CD4-positive, alpha-beta T cell treated with Interleukin-15 for 4 hours (primary cell): Measurements from ENCODE around the gene ITGB5.

ENCODE experiments used
- DNase-seq: peaks from one replicate; pipeline ENCODE4 v3.0.0-alpha.2; 2020; ENCODE audit warnings: low spot score

The ITGB5 gene, protein sequence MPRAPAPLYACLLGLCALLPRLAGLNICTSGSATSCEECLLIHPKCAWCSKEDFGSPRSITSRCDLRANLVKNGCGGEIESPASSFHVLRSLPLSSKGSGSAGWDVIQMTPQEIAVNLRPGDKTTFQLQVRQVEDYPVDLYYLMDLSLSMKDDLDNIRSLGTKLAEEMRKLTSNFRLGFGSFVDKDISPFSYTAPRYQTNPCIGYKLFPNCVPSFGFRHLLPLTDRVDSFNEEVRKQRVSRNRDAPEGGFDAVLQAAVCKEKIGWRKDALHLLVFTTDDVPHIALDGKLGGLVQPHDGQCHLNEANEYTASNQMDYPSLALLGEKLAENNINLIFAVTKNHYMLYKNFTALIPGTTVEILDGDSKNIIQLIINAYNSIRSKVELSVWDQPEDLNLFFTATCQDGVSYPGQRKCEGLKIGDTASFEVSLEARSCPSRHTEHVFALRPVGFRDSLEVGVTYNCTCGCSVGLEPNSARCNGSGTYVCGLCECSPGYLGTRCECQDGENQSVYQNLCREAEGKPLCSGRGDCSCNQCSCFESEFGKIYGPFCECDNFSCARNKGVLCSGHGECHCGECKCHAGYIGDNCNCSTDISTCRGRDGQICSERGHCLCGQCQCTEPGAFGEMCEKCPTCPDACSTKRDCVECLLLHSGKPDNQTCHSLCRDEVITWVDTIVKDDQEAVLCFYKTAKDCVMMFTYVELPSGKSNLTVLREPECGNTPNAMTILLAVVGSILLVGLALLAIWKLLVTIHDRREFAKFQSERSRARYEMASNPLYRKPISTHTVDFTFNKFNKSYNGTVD

DNA sequence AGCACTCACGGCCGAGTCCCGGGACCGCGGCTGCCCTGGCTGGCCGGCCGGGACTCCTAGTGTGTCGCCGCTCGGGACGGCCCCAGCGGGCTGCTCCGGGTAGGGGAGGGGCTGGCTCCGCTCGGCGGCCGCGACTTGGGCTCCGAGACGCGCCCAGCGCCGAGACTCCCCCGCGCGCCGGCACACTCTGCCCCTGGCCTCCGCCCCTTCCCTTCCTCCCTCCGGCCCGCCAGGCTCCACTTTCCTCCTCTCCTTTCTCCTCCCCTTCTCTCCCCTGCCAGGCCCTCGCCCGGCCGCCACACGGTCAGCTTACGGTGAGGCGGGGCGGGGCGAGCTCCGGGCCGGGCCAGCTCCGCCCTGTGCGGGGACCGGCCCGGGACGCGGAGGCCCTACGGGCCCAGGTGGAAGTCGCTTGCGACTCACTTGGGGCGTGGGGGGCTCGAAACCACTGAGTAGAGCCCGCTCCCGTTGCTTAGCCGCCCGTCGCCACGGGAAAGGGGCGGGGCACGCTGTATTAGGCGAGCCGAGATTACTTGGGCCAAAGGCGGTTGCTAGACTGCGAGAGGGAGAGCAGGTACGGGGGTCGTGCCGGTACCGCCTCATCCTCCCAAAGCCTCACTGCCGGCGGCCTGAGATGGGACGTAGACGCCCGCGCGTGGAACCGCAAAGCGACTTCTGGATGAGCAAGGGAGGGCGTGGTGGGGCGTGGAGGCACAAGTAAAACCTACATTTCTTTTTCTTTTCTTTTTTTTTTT lies at the start of gene ITGB5:
Gene ITGB5 (minus strand): TSS at position 189 of the 755 bp plus-strand sequence. CDS start 365 bp downstream, outside the sequence.
- DNase-seq: no peak

DNA sequence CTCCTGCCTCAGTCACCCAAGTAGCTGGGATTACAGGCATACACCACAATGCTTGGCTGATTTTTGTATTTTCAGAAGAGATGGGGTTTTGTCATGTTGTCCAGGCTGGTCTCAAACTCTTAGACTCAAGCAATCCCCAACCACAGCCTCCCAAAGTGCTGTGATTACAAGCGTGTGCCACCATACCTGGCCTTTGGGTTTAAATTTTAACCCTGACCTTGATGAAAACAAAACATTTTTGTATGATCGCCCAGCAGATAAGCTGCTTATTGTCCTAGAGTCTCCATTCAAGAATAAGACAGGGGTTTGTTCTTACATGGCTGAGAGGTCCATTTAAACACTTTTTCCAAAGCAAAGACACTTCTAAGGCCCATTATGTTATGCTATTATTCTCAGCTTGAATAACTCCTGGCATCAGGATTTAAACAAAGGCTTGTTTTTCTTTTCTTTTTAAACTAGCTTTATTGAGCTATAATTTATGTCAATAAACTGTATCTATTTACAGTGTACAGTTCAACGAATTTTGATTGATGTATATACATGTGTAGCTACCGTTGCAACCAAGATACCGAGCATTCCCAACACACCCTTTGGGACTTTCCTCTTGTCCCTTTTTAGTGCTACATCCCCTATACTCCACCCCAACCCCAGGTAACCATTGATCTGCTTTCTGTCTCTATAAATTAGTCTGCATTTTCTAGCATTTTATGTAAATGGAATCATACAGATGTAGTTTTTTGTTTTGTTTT lies 48.8 kb upstream of the ITGB5 start:
- no peak for DNase-seq

DNA sequence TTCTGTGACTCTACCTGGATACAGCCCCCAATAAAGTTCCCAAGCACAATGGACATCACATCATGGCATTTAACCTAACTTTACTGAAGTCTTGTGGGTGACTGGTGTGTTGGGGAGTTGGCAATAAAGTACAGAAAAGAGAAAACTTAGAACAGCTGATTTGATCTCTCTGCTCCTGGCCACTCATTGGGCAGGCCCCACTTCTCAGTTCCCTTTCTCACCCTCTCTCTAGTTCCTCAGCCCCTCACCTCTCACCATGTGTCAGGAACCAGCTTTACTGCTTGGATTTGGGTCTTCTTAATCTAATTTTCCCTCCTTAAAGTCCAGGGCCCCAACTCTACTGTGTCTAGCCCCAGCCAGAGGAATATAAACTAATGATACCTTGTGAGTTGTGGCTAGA lies 48.1 kb upstream of the ITGB5 start:
- DNase-seq: no peak

DNA sequence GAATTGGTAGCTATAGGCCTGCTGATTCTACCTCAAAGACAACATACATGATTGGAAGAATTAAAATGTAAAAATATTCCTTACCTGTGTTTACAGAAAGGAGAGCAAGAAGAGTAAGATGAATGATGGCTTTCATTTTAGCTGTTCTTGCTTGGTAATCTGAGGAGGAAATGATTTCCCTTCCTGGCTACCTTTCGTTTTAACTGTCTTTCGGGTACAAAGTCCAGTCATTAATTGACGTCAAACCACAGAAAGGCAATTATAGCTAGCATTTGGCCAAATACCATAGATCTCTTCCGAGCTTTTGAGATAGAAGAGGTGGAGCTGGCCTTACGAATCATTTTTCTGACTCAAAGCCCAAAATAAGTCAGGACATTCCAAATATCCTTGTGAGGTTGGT lies 47.4 kb upstream of the ITGB5 start, which contains the start of gene MUC13:
Gene MUC13 (minus strand): TSS at position 175 of the 400 bp plus-strand sequence. CDS start 39 bp downstream, at position 136.
- no peak for DNase-seq

DNA sequence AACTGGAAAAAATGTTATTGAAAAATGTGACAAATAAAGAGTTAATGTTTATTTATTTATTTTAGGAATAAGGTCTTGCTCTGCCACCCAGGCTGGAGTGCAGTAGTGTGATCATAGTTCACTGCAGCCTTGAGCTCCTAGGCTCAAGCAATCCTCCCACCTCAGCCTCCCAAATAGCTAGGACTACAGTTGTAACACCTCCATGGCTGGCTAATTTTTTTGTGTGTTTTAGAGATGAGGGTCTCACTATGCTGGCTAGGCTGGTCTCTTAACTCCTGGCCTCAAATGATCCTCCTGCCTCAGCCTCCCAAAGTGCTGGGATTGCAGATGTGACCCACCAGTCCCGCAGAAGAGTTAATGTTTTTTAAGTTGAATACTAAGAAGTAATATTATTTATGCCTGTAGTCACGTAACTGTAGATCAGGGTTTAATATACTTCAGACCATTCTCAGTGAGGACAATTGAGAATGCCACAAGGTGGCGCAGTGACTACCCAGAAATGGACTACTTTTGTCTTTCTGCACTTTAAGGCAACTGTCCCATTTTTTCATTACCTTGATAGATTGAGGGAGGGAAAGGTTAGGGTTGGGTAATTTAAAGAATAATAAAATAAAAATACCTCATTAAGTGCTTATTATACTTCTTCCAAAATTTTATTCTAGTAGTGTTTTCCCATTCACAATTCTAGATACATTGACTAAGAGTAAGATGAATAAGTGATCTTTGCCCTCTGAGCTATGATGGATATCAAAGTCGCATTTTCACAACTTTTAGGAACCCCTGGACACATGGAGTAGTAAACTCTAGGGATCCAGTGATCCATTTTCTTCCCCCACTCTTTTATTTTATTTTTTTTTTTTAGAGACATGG lies 41.4 kb upstream of the ITGB5 start:
- peak; percentile 58 for DNase-seq

DNA sequence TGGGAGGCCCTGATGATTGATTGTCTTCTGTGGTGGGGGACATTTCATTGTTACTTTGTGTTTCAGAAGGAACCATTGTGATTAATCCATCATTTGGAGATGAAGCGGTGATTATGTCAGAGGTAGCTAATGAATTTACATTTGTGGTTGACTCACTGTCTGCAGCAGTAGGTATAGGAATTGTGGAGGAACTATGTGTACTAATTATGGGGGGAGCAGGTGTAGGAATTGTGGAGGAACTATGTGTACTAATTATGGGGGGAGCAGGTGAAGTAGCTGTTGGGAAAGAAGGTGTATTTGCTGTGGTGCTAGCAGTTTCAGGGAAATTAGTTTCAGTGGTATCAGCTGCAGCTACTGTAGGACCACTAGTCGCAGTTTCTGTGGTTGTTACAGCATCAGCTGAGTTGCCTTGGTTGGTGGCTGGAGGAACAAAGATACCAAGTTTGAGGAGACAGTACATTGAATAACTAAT lies 40.4 kb upstream of the ITGB5 start:
- no peak for DNase-seq

DNA sequence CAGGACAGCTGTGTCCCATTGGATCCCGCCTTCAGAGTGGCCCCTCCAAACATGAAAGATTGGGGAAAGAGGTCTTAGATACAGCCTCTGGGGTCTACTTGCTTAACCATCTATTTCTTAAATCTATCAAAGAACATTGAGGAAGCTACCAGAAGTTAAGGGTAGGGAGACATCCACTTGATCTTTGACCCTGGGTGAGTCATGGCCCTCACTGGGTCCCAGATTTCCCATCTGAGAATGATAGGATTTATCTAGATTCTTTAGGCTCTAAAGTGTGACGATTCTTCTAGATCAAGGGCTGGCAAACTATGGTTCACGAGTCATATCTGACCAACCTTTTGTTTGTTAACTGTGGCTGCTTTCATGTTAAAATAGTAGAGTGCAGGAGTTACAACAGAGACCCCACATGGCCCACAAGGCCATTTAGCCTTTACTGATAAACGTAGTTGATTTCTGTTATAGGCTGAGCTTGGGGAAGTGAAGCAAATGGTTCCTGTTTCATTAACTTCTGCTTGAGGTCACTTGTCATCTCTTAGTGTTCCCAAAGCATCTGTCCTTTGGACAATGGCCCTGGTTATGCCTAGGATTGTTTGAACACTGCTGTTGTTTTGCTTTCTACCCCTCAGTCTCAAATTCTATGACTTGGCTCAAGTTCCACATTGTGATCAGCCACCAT lies 39.4 kb upstream of the ITGB5 start:
- no peak for DNase-seq

DNA sequence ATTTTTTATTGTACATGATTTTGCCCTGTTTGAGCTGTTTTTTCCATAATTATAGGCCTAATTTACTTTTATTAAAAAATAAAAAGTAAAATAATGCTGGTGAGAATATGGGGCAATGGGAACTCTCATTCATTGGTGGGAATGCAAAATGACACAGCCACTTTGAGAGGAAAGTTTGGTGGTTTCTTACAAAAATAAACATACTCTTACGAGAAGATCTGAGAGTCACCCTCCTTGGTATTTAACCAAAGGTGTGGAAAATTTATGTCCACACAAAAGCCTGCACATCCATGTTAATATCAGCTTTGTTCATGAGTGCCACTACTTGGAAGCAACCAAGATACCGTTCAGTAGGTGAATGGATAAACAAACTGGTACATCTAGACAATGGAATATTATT lies 37.6 kb upstream of the ITGB5 start:
- DNase-seq: no peak

DNA sequence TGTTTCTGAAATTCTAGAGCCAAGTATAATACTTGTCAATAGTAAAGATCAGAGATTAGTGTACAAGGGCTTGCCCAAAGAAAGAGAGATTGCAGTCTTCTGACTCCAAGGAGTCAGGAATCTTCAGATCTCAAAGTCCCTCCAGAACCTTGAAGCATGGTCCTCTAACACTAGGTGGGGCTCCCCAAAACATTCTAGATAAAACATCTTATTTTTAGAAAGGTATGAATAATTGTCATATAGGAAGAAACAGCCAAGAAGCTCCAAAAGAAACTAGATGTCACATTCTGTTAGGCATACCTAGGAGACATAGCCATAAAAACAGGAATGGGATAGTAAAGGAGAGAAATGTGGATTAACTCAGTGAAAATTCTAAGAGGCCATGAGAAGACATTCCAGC lies 36.7 kb upstream of the ITGB5 start:
- no peak for DNase-seq

DNA sequence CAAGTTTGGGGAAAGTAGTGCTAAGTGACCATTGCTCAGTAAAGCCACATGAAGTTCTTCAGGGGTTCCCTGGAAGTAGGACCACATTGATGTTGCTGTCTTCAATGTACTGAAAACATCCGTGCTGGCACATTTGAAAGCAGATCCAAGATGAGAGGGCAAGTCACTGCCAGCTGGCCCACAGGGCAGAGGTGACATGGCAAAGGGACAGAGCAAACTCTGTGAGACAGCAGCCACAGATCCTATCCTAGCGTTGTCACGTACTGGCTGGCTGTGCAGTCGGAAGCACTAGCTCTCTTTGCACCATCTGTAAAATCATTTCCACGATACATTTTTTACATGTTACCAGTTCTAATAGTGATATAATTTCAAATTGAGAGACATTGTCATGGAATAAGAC lies 33.6 kb upstream of the ITGB5 start:
- no peak for DNase-seq

DNA sequence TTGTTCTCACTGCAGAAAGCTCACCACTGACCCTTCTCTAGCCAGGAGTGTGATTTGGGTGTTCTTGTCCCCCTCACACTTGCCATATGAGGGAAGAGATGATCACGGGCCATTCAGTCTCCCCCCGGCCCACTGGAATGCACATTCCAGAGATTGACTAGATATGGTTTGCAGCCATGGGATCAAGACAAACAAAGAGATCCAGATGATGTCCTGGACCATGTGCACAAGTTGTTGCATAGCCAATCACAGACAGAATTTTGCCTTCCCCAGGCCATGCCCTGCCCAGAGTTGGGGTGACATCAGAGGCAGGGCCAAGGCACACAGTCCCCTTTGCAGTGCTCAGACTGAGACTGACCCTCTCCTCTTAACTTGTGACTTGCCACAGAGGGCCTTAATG lies 32.6 kb upstream of the ITGB5 start:
- no peak for DNase-seq

DNA sequence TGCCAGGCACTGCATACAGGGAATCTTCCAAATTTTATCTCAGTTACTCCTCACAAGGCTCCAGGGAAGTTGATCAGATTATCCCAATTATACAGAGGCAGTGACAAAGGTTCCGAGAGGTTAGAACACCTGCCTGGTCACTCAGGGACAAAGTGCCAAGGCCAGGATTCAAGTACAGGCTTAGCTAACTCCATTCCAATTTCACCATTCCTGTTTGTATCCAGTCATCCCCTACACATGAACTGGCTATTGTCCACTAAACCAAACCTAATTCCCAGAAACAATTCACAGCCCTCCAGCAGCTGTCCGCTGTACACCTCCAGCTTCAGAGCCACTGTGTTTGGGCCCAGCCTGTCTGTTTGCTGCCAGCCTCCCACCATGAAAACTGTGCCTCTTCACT lies 31.4 kb upstream of the ITGB5 start:
- DNase-seq: no peak

DNA sequence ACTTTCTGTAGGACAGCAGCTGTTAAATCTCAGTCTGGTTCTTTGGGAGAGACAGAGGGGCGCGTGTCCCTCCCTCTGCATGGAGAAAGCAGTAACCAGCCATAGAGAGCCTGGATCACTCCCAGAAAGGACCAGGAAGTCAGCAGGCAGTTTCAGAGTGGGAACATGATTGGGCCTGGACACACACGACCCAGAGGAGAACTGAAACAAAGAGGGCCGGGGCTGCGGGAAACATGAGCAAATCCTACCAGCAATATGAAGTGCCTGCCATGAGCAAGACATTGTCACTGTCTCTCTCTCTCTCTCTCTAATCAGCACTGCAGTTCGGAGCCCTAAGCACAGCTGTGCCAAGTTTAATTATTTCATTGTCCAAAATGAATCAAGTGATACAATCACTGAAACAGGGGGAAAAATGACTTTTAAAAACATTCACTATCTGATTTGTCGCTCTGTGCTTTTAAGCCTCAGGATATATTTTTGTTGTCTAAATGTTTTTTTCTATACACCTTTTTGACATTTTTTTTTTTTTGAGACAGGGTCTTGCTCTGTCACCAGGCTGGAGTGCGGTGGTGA lies 29.8 kb upstream of the ITGB5 start:
- no peak for DNase-seq

DNA sequence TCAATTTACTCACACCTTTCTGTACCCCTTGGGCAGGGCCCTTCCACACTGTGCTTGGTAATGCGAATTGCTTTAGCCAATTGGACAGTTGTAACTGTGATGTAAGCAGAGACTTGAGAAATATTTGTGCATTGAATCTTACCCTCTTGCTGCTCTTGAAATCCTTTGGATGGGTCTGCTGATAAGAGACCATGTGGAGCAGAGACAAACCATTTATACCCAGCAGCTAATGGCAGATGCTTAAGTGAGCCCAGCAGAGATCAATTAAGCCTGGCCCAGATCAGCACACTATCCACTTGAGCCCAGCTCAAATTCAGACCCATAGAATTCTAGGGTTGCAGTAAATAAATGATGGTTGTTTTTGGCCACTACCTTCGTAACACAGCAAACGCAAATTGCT lies 28.1 kb upstream of the ITGB5 start:
- DNase-seq: no peak

DNA sequence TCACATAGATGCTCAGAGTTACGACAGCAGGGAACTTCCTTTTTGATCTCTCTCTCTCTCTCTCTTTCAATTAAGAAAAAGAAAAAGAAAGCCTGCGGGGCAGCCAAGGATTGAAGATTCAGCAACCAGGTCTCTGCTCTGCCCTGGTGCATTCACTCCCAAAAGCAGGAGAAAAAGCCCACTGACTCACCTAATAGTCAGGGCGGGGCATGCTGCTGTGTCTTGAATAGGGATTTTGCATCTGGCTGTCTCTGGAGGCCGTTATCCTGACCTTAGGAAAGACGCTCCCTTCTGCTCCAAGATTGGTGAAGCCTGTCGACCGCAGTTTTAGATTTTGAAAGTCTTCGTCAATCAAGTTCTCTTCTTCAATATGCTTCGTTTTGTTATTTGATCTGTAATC lies 20.8 kb upstream of the ITGB5 start:
- no peak for DNase-seq

DNA sequence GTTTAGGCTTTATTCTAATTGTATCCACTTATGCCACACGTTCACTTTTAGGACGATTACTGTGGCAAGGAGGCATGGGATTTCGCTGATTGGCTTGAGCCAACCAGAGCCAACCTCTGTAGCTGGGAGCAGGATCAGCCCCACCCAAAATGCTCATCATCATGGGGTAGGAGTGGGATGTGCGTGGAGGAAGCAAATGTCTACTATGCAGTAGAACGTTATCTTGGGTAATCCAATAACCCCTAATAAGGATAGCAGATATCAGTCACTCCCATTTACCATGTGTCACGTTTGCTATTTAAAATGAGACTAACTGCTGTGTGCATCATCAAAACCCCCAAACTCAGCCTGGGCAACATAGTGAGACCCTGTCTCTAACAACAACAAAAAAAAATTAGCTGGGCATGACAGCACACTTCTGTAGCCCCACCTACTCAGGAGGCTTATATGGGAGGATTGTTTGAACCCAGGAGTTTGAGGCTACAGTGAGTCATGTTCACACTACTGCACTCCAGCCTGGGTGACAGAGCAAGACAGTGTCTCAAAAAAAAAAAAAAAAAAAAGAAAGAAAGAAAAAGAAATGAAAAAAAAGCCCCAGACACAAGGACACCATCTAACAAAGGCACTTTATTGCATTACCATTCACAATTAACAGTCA lies 17.8 kb upstream of the ITGB5 start:
- no peak for DNase-seq

DNA sequence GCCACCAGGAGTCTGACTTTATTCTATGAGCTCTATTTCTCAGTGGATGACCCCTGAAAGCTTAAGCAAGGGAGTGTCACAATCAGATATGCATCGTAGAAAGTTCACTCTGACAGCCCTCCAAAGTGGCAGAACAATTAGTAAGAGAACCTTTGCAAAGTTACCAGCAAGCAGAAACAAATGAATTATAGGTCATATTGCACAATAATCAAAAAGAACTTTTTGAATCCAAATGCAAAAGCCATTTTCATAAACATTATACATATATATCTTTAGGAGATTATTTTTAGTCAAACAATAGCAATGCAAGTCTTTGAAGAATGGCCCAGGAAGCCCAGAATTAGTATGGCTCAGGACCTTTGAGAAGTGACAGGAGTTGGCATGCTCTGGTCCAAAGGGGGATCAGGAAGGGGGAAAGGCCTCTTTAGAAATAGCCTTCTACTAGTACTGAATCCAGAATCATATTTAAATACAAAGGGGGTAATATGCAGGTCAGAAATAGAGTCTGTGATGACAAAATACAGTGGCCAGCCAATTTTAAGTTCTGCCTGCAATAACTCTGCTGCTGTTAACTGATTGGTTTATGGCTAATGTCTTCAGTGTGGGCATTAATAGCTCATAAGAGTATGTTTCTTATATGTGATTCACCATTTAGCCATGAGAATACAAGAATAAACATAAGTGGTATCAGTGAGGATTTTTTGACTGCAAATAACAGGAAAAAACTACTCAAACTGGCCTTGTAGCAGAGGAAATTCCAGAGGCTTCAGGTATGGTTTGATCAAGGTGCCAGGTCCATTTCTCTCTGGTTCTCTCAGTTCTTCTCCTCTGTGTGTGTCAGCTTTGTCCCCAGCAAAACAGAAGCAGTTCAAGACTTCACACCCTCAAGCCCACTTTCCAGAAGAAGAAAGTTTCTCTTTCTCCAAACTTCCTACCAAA lies 17.0 kb upstream of the ITGB5 start:
- DNase-seq: no peak
